Globus pallidus (tissue), 1 donor: ENCODE results near the gene LRP1B.

ENCODE experiments used
- DNase-seq: peaks from one replicate; pipeline ENCODE4 v3.0.0-alpha.2; 2015; ENCODE audit warnings: low spot score

LRP1B gene

GRCh38 chr2:140529706-140530105 is 1601.1 kb downstream of the LRP1B start:
- DNase-seq = no peak

- no peak for DNase-seq
Observed at GRCh38 chr2:140528982-140529381, 1601.8 kb downstream of the LRP1B start.

GRCh38 chr2:140526575-140526974 is 1604.2 kb downstream of the LRP1B start:
- DNase-seq = no peak

- DNase-seq = no peak
Observed at GRCh38 chr2:140512106-140512505, 1618.7 kb downstream of the LRP1B start.

- DNase-seq = no peak
Observed at GRCh38 chr2:140509765-140510164, 1621.1 kb downstream of the LRP1B start.

- no peak for DNase-seq
Observed at GRCh38 chr2:140508756-140509155, 1622.1 kb downstream of the LRP1B start.

- no peak for DNase-seq
Observed at GRCh38 chr2:140506606-140507005, 1624.2 kb downstream of the LRP1B start.

GRCh38 chr2:140504601-140505000 is 1626.2 kb downstream of the LRP1B start:
- no peak for DNase-seq

- no peak for DNase-seq
Observed at GRCh38 chr2:140502951-140503630, 1627.7 kb downstream of the LRP1B start.

GRCh38 chr2:140498360-140498759 is 1632.5 kb downstream of the LRP1B start:
- no peak for DNase-seq

- DNase-seq = no peak
Observed at GRCh38 chr2:140496714-140497113, 1634.1 kb downstream of the LRP1B start.

- DNase-seq = no peak
Observed at GRCh38 chr2:140491876-140492275, 1638.9 kb downstream of the LRP1B start.

- no peak for DNase-seq
Observed at GRCh38 chr2:140489193-140489592, 1641.6 kb downstream of the LRP1B start.

GRCh38 chr2:140481136-140481535 is 1649.7 kb downstream of the LRP1B start:
- DNase-seq = no peak

GRCh38 chr2:140473851-140474250 is 1657.0 kb downstream of the LRP1B start:
- DNase-seq = no peak

GRCh38 chr2:140472676-140473075 is 1658.1 kb downstream of the LRP1B start:
- no peak for DNase-seq

GRCh38 chr2:140465301-140465700 is 1665.5 kb downstream of the LRP1B start:
- peak; percentile 83 for DNase-seq

- DNase-seq = no peak
Observed at GRCh38 chr2:140462990-140463389, 1667.8 kb downstream of the LRP1B start.

GRCh38 chr2:140457483-140457882 is 1673.3 kb downstream of the LRP1B start:
- DNase-seq = no peak

- DNase-seq = no peak
Observed at GRCh38 chr2:140455315-140455714, 1675.5 kb downstream of the LRP1B start.

GRCh38 chr2:140454717-140455116 is 1676.1 kb downstream of the LRP1B start:
- peak; percentile 70 for DNase-seq

- DNase-seq = no peak
Observed at GRCh38 chr2:140451324-140451723, 1679.5 kb downstream of the LRP1B start.

- DNase-seq = no peak
Observed at GRCh38 chr2:140442319-140442718, 1688.5 kb downstream of the LRP1B start.

- no peak for DNase-seq
Observed at GRCh38 chr2:140440815-140441214, 1690.0 kb downstream of the LRP1B start.
